Putamen (tissue), 1 donor: Measurements from ENCODE around the gene ACOX3.
"Not testable (repeated sequence)": the region's sequence is repeated elsewhere in the genome, so short reads cannot be mapped to it uniquely, and the experiment has no call there.

Source experiments
- DNase-seq: peaks from one replicate; pipeline ENCODE4 v3.0.0-alpha.2; 2016; ENCODE audit warnings: low spot score

The ACOX3 gene

GRCh38 chr4:8433136-8433535 lies 7.4 kb downstream of the ACOX3 start:
- DNase-seq = no peak

- no peak for DNase-seq
Observed at GRCh38 chr4:8431553-8431952, 9.0 kb downstream of the ACOX3 start.

DNA sequence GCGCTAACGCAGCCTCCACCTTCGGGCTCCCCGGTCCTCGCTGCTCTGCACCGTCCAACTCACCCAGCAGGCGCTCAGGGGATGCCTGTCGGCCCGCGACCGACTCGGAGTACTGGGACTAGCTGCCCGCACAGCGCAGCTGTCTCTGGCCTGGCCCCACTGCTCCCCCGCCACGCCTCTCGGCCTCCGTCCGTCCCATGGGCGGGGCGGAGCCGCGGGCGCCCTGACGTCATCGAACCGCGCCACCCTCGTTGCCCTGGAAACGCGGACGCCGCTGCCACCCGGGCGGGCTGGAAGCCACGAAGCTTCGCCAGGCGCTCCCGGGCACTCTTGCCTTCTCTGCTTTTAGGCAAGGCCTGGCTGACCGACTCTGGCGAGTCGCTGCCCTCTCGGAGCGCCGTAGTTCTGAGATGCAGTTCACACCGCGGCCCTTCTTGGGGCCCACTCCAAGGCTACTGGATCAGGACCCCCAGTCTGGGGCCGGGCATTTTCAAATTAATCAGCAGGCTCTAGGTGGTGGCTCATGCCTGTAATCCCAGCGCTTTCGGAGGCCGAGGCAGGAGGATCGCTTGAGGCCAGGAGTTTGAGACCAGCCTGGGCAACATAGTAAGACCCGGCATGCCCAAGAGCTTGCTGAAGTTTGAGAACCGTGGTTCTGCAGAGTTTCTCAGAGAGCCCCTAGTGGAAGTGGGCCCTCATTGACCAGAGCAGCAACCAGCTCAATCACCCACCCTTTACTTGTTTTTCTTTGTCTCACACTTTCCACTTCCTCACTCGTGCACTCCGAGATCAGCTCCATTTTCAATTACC lies 12.0 kb downstream of the ACOX3 start:
- peak; percentile 85 for DNase-seq

DNA sequence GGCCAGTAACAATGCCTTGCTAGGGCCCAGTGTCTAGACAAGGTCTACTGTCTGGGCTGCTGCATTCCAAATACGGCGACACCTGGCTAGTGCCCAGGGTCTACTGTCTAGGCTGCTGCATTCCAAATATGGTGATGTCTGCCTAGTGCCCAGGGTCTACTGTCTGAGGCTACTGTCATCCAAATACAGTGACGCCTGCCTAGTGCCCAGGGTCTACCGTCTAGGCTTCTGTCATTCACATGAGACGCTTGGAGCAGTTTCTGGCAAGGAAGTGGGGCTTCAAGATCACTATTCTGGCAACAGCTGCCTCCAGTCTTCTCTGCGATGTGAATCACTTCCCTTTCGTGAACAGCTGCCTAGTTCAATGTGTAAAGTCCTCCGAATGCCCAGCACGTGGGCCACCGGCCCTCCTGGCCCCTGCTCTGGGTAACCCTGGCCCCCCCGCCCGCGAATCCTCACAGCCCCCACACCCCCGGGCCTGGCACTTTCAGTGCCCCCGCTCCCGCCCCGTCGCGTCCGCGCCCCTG lies 12.7 kb downstream of the ACOX3 start:
- no peak for DNase-seq

DNA sequence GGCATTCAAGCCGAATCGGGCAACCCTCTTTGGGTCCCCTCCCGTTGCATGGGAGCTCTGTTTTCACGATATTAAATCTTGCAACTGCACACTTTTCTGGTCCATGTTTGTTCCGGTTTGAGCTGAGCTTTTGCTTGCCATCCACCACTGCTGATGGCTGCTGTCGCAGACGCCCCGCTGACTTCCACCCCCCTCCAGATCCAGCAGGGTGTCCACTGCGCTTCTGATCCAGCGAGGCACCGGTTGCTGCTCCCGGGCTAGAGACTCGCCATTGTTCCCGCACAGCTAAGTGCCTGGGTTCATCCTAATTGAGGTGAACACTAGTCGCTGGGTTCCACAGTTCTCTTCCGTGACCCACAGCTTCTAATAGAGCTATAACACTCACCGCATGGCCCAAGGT lies 13.3 kb downstream of the ACOX3 start:
- DNase-seq = no peak

- DNase-seq = no peak
Observed at GRCh38 chr4:8422786-8423185, 17.7 kb downstream of the ACOX3 start.

GRCh38 chr4:8422327-8422726 lies 18.2 kb downstream of the ACOX3 start:
- no peak for DNase-seq

GRCh38 chr4:8420151-8420550 lies 20.4 kb downstream of the ACOX3 start:
- DNase-seq = not testable (repeated sequence)

GRCh38 chr4:8419222-8420041 lies 21.1 kb downstream of the ACOX3 start:
- no peak for DNase-seq

DNA sequence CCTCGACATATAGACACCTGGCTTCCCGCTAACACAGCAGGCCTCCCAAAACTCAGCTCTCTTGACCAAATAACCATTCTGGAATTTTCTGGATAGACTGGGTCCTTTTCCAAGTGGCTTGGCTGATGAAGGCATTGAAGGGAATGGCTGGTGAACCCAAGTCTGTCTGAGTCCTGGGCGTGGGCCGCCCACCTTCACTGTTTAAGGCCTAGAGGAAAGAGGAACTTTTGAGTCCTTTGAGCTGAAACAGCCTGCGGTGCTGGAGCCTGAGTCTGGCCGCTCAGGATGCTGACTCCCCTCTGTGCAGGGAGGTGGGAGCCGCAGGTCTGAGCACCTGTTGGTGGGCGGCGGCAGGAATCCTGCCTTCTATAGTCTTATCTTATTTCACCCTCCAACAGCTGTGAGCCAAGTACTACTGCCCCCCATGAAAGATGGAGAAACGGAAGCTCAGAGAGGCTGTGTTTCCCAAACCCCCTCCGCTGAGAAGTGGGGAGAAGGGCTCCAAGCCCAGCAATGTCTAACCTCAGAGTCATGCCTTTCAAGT lies 23.4 kb downstream of the ACOX3 start:
- no peak for DNase-seq

- no peak for DNase-seq
Observed at GRCh38 chr4:8414377-8414776, 26.1 kb downstream of the ACOX3 start.

- DNase-seq = no peak
Observed at GRCh38 chr4:8412288-8412687, 28.2 kb downstream of the ACOX3 start.

- DNase-seq = no peak
Observed at GRCh38 chr4:8411351-8412180, 29.0 kb downstream of the ACOX3 start.

DNA sequence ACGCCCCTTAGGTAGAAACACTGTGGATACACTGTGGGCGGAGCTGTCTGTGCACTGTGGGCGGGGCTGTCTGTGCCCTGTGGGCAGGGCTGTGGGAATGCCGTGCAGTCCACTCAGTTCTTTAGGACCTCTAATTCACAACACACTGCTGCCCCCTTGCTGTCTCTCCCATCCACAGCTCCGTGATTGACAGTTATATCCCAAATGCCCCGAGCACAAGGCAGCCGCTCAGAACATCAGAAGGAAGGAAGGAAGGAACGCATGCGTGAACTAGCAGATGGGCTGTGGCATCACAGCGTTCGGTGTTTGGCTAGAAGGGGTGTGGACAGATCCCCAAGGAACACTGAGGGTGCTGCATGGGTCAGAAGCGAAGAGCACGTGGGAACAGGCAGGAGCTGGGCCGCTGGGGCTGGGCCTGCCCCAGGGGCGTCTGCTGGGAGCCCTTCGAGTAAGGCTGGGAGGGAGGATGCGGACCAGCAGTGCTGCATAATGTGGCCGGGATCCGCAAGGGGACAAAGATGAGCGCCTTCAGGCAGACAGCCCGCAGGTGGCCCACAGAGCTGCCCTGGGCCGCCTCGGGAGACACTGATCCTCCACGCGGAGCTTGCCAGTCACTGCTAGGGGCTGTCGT lies 29.8 kb downstream of the ACOX3 start:
- no peak for DNase-seq

GRCh38 chr4:8410066-8410625 lies 30.4 kb downstream of the ACOX3 start:
- DNase-seq = peak; percentile 35

DNA sequence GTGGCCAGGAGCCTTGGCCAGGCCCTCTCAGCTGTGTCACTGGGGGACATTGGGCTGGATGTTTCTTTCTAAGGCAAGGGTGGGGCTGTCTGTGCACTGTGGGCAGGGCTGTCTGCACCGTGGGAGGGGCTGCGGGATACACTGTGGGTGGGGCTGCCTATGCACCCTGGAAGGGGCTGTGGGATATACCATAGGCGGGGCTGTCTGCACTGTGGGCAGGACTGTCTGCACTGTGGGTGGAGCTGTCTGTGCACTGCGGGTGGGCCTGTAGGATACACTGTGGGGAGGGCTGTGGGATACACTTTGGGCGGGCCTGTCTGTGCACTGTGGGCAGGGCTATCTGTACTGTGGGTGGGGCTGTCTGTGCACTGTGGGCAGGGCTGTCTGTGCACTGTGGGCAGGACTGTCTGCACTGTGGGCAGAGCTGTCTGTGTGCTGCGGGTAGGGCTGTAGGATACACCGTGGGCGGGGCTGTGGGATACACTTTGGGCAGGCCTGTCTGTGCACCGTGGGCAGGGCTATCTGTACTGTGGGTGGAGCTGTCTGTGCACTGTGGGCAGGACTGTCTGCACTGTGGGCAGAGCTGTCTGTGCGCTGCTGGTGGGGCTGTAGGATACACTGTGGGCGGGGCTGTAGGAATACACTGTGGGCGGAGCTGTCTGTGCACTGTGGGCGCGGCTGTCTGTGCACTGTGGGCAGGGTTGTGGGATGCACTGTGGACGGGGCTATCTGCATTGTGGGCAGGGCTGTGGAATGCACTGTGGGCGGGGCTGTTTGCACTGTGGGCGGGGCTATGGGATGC lies 31.1 kb downstream of the ACOX3 start:
- DNase-seq = no peak

- DNase-seq = no peak
Observed at GRCh38 chr4:8407756-8408155, 32.8 kb downstream of the ACOX3 start.

DNA sequence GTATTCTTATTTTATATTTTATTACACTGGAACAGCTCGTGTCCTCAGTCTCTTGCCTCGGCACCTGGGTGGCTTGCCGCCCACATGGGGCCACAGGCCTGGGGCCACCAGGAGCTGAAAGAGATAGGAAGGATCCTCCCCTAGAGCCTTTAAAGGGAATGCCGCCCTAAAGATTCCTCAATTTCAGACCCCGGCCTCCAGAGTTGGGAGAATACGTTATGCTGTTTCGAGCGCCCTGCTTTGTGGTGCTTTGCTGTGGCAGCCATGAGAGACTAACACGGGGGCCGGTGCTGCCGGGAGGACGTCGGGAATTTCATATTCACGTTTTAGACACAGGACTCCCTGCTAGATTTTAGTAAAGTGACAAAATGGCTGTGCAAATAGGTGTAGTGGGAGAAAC lies 33.2 kb downstream of the ACOX3 start:
- no peak for DNase-seq

DNA sequence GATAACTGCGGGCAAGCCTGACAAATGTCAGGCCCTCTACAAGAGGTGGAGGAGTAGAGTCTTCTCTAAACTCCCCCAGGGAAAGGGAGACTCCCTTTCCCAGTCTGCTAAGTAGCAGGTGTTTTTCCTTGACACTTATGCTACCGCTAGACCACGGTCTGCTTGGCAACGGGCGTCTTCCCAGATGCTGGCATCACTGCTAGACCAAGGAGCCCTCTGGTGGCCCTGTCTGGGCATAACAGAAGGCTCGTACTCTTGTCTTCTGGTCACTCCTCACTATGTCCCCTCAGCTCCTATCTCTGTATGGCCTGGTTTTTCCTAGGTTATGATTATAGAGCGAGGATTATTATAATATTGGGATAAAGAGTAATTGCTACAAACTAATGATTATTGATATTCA lies 33.6 kb downstream of the ACOX3 start:
- not testable (repeated sequence) for DNase-seq

- DNase-seq = no peak
Observed at GRCh38 chr4:8405516-8405875, 35.0 kb downstream of the ACOX3 start.
